Spleen (tissue), 11 donors: ENCODE results near the gene MYL9. TPM values are rescaled to one million over a fixed set of nuclear protein-coding genes. Genes with fewer than 3 reads are reported as not detected.

Source experiments
- DNase-seq: peaks from one replicate; pipeline ENCODE4 v3.0.0-alpha.2; 2020
- H3K27ac ChIP-seq, 8 donors: fragments of 200-600 bp; sonication (generic) in 7 of 8; 1 replicate in 4 of 8; 2 replicates in 4 of 8; pipeline versions ENCODE4 v1.5.0 to v1.8.0; 2016 to 2021; ENCODE audit warnings: inconsistent platforms in 4 of 8, mild to moderate bottlenecking in 4 of 8, moderate library complexity in 1 of 8
- H3K27me3 ChIP-seq, 7 donors: fragments of 200-600 bp; sonication (generic) in 6 of 7; replicated peaks in 1 of 7; 1 replicate in 4 of 7; 2 replicates in 3 of 7; pipeline versions ENCODE4 v1.5.0 to v1.8.0; 2016 to 2021; ENCODE audit warnings: inconsistent platforms in 3 of 7, mild to moderate bottlenecking in 1 of 7
- H3K36me3 ChIP-seq, 6 donors: fragments of 200-600 bp; sonication (generic) in 5 of 6; 1 replicate in 4 of 6; 2 replicates in 2 of 6; pipeline versions ENCODE4 v1.5.0 to v1.8.0; 2016 to 2021; ENCODE audit warnings: inconsistent platforms in 2 of 6
- H3K4me1 ChIP-seq, 6 donors: fragments of 200-600 bp; sonication (generic) in 5 of 6; 1 replicate in 3 of 6; 2 replicates in 3 of 6; pipeline versions ENCODE4 v1.5.0 to v1.8.0; 2016 to 2021; ENCODE audit warnings: inconsistent platforms in 3 of 6
- H3K4me3 ChIP-seq, 8 donors: fragments of 200-600 bp; sonication (generic) in 7 of 8; 1 replicate in 4 of 8; 2 replicates in 4 of 8; pipeline versions ENCODE4 v1.5.0 to v1.8.0; 2016 to 2021; ENCODE audit warnings: inconsistent platforms in 4 of 8, mild to moderate bottlenecking in 4 of 8, moderate library complexity in 2 of 8
- H3K9me3 ChIP-seq, 8 donors: fragments of 200-600 bp; sonication (generic) in 7 of 8; 1 replicate in 4 of 8; 2 replicates in 4 of 8; pipeline versions ENCODE4 v1.5.0 to v1.8.0; 2016 to 2021; ENCODE audit warnings: inconsistent platforms in 4 of 8
- POLR2A ChIP-seq, 3 donors: fragments of 450-650 bp; IDR thresholded peaks; one replicate each; pipeline ENCODE4 v1.5.1; 2017; ENCODE audit warnings: antibody characterized with exemption in 3 of 3, mild to moderate bottlenecking in 1 of 3
- POLR2AphosphoS5 ChIP-seq, 3 donors: sonication (generic); formaldehyde crosslinking; IDR thresholded peaks; one replicate each; pipeline ENCODE4 v1.5.1; 2017; ENCODE audit warnings: antibody characterized with exemption in 3 of 3
- whole genome bisulfite sequencing, 5 donors: extraction: QIAGEN DNeasy Blood & Tissue Kit in 3 of 5; methylation state at CpG; one replicate each; pipeline versions ENCODE4 v1.1.5 to v1.1.7; 2013 to 2018; 5-methylcytosine and 5-hydroxymethylcytosine counted together
- intact Hi-C: fragments of 100-400 bp; cut with DNase I; formaldehyde crosslinking; loops from one replicate; pipeline ENCODE4 v1.15.0; 2023; ENCODE audit warnings: low total_unique reads
- polyA plus RNA-seq, 3 donors: library from polyadenylated mRNA; stranded (reverse); fragments of 200-250 nt; gene quantifications; one replicate each; pipeline ENCODE4 v1.2.1, GENCODE V29; 2013
- total RNA-seq, 7 donors: library from RNA; depleted of rRNA in 3 of 7; stranded (reverse); fragments of >200 nt in 3 of 7; fragmentation: NEBNext Ultra II Directional in 4 of 7; extraction: Animal tissue kit (Norgen Biotek cat#: 25700) in 4 of 7; gene quantifications; one replicate each; pipeline versions ENCODE4 v1.1.0 to v1.2.1, GENCODE V29; 2016 to 2021
- TF ChIP-seq, protein P1 (sequence below), 11 experiments: fragments of 200-600 bp in 7 of 11; fragments of 450-650 bp in 4 of 11; sonication (generic) in 4 of 11; IDR thresholded peaks in 8 of 11; conservative IDR thresholded peaks in 3 of 11; 1 replicate in 7 of 11; 2 replicates in 4 of 11; pipeline versions ENCODE4 v1.4.0 to v1.8.0; 2016 to 2021; ENCODE audit warnings: antibody characterized with exemption in 11 of 11, inconsistent platforms in 4 of 11, mild to moderate bottlenecking in 1 of 11
- donor health status: healthy with polysubstance abuse.
- donor health status: DM: no; HTN: no; CAD: no; lungs with moderate emphysema.
- donor health status: DM: no; HTN: no; CAD: no.
- donor health status: Bipolar disorder and iron deficiency.
- donor health status: healthy.
- donor health status: DM: no; HTN: no; CAD: no.
- donor health status: DM: yes; HTN: yes; CAD: no.

The MYL9 gene
- total and polyA plus RNA-seq, 10 donors, result 30.4 to 369 (median 83.2) TPM

DNA sequence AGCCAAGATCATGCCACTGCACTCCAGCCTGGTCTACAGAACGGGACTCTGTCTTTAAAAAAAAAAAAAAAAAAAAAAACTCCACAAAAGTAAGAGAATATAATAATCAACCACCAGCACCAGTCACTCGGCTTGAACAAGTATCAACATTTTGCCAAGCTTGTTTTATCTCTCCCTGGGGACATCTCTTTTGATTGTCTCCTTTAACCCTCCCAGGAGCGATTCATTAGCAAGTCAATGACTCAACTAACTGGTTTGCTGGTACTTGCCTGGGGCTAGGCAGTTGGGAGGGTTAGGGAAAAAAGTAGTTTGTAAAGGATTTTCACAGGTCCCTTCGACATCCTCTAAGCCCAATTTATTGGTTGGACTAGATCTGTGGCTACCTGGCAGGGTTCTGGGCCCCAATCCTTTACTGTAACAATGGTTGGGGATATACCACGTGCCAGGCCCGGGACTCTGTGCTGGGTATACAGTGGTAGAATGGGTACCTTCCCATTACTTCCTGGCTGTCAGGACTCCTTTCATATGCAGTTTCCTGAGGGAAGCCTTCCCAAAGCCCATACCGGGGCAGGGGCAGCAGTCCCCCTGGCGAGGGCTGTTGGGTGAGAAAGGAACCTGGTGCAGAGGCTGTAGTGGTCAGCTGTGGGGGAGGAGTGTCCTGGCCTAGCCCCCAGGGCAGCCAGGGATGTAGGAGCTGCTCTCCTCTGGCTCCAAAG, 44.2 kb downstream of the MYL9 start:
- intact Hi-C loops, result no loop called here
- whole genome bisulfite sequencing, 5 donors, result 79 to 88% (median 82%) methylated on average over 6 to 8 of the region's 8 CpGs
- Histone ChIP-seq H3K27me3 (no peaks in the 10 kb centered on the region), H3K4me1 (peaks cover 0 to 26% (median 0%) of the 10 kb centered on the region in 6 donors), H3K27ac (peak overlapping the region in 1 of 8 donors; percentile 24), H3K36me3 (peaks cover 0 to 91% (median 32%) of the 10 kb centered on the region in 6 donors), H3K4me3 (no peak overlapping the region), H3K9me3 (no peaks in the 10 kb centered on the region)
- TF ChIP-seq POLR2AphosphoS5 (IDR thresholded peaks at IDR 0.05) (peak in 1 of 3 donors; percentile 15), POLR2A (IDR thresholded peaks at IDR 0.05) (no peak)
- no peak for DNase-seq

DNA sequence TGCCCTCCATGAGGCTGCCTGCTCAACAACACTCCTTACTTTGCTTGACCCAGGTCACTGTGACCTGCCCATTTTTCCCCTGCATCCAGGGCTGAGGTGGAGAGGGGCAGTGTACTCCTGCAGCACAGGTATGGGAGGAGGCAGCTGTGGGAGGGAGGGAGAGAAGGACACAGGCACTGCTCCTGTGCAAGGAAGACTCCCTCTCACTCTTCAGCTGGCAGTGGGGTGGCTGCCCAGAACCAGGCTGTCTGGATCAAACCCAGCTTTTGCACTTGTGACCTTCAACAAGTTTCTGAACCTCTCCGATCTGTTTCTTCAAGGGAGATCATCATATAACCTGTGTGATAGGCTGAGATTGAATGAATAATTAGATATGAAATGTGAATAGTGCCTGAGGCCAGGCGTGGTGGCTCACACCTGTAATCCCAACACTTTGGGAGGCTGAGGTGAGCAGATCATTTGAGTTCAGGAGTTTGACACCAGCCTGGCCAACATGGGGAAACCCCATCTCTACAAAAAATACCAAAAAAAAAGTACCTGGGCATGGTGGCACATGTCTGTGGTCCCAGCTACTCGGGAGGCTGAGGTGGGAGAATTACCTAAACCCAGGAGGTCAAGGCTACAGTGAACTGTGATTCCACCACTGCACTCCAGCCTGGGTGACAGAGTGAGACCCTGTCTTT, 46.2 kb downstream of the MYL9 start:
- H3K36me3 ChIP-seq, result peaks cover 0 to 87% (median 23%) of the 10 kb centered on the region in 6 donors
- intact Hi-C loops, result no loop called here
- TF ChIP-seq POLR2A (IDR thresholded peaks at IDR 0.05), result no peak
- TF ChIP-seq, protein P1, sequence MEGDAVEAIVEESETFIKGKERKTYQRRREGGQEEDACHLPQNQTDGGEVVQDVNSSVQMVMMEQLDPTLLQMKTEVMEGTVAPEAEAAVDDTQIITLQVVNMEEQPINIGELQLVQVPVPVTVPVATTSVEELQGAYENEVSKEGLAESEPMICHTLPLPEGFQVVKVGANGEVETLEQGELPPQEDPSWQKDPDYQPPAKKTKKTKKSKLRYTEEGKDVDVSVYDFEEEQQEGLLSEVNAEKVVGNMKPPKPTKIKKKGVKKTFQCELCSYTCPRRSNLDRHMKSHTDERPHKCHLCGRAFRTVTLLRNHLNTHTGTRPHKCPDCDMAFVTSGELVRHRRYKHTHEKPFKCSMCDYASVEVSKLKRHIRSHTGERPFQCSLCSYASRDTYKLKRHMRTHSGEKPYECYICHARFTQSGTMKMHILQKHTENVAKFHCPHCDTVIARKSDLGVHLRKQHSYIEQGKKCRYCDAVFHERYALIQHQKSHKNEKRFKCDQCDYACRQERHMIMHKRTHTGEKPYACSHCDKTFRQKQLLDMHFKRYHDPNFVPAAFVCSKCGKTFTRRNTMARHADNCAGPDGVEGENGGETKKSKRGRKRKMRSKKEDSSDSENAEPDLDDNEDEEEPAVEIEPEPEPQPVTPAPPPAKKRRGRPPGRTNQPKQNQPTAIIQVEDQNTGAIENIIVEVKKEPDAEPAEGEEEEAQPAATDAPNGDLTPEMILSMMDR (IDR thresholded peaks at IDR 0.05 in 8 of 11, conservative IDR thresholded peaks at IDR 0.05 in 3 of 11), result no peak
- TF ChIP-seq POLR2AphosphoS5 (IDR thresholded peaks at IDR 0.05), result no peak

DNA sequence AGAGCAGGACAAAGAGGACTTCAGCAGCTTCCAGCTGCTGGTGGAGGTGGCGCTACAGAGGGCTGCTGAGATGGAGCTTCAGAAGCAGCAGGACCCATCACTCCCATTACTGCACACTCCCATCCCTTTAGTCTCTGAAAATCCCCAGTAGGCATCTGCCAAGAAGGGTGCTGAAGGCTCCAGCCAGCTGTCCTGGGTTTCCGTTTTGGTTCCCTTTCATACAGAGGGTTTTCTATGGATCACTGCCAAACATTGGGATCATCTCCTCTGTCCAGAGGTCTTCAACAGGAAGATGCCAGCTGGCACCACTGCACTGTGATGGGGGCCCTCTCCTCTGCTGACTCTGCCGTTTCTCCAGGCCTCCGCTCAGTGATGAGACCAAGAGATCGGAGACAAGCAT, 50.0 kb downstream of the MYL9 start:
- no peak for DNase-seq
- H3K9me3 ChIP-seq, result no peaks in the 10 kb centered on the region
- peaks cover 0 to 57% (median 9%) of the 10 kb centered on the region in 6 donors for H3K36me3 ChIP-seq
- H3K4me3 ChIP-seq, result no peak overlapping the region
- 86 to 93% (median 92%) methylated on average over 4 to 5 of the region's 5 CpGs for WGBS, 5 donors
- intact Hi-C loops, result no loop called here
- no peaks in the 10 kb centered on the region for H3K27me3 ChIP-seq
- peak overlapping the region in 1 of 8 donors; percentile 89 for H3K27ac ChIP-seq
- TF ChIP-seq POLR2AphosphoS5 (IDR thresholded peaks at IDR 0.05) (no peak), POLR2A (IDR thresholded peaks at IDR 0.05) (no peak)
- TF ChIP-seq, protein P1 (IDR thresholded peaks at IDR 0.05 in 8 of 11, conservative IDR thresholded peaks at IDR 0.05 in 3 of 11), result no peak
- H3K4me1 ChIP-seq, result peaks cover 12 to 81% (median 34%) of the 10 kb centered on the region in 6 donors

More for the DNA sequence above, 46.2 kb downstream of the MYL9 start:
- H3K9me3 ChIP-seq, result no peaks in the 10 kb centered on the region
- WGBS, 5 donors, result 67 to 83% (median 75%) methylated on average over 3 of the region's 3 CpGs
- H3K27ac ChIP-seq, result peak overlapping the region in 2 of 8 donors; percentile 24 to 47
- no peak overlapping the region for H3K4me3 ChIP-seq
- no peaks in the 10 kb centered on the region for H3K27me3 ChIP-seq
- DNase-seq, result no peak
- H3K4me1 ChIP-seq, result peaks cover 0 to 43% (median 7%) of the 10 kb centered on the region in 6 donors

DNA sequence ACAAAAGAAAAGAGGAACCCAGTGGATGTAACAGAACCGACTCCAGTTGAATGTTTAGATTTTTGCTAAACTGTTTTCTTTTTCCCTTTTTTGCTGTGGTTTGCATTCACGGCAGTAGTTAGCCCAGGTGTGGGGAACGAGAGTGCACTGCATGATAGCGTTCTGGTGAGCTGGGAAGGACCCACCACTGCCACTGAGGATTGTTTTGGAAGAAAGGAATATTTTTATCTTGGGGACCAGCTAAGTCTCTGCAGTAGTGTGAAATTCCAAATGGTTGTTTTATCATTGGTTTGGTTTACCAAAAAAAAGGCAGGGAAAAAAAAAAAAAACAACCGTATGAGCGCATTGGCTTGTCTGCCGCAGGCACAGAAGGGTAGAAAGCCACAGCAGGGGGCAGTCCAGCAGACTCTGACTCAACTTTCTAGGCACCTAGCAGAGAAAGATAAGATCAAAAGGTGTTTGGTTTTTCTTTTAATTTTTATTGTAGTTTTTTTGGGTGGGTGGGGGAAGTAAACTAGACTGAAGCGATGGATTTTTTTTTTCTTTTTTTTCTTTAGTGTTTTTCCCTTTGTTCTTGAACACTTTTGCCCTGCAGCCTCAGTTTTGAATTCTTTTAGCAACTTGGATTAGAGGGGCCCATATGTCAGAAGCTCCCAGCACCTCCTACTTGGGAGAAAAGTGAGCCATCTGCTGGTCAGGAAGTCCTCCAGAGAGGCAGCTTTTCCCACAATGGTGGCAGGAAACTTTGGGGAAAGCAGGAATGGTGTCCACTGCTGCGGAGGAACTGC, 50.7 kb downstream of the MYL9 start:
- H3K36me3 ChIP-seq, result peaks cover 0 to 49% (median 9%) of the 10 kb centered on the region in 6 donors
- H3K4me1 ChIP-seq, result peaks cover 12 to 83% (median 37%) of the 10 kb centered on the region in 6 donors
- H3K27me3 ChIP-seq, result no peaks in the 10 kb centered on the region
- TF ChIP-seq POLR2AphosphoS5 (IDR thresholded peaks at IDR 0.05) (no peak), POLR2A (IDR thresholded peaks at IDR 0.05) (no peak)
- TF ChIP-seq, protein P1 (IDR thresholded peaks at IDR 0.05 in 8 of 11, conservative IDR thresholded peaks at IDR 0.05 in 3 of 11), result peak in 4 of 11 experiments; percentile 13 to 27 (median 22)
- H3K27ac ChIP-seq, result peak overlapping the region in 5 of 8 donors; percentile 13 to 89 (median 46)
- H3K9me3 ChIP-seq, result no peaks in the 10 kb centered on the region
- WGBS, 5 donors, result 68 to 79% (median 73%) methylated on average over 9 of the region's 9 CpGs
- no peak overlapping the region for H3K4me3 ChIP-seq
- intact Hi-C loops, result no loop called here
- DNase-seq, result no peak
